CD14-positive monocyte (primary cell): ENCODE measurements around the gene TDRD6. TPM values are rescaled to one million over a fixed set of nuclear protein-coding genes. Genes with fewer than 3 reads are reported as not detected.

Experiments
- DNase-seq, 3 donors: peaks; one replicate each; pipeline ENCODE4 v3.0.0-alpha.2; 2011 to 2022
- H2AFZ ChIP-seq: 2 replicates; pipeline ENCODE4 v1.6.0; 2012; ENCODE audit warnings: mild to moderate bottlenecking, low read depth, low read length, inconsistent platforms; ENCODE audit not compliant: insufficient read depth, poor library complexity, severe bottlenecking
- H3K27ac ChIP-seq, 2 donors: 1 replicate in 1 of 2; 2 replicates in 1 of 2; pipeline ENCODE4 v1.5.1; 2012 to 2013; ENCODE audit warnings: low read length in 2 of 2, control low read depth in 1 of 2, inconsistent platforms in 1 of 2, low read depth in 1 of 2, mild to moderate bottlenecking in 1 of 2
- H3K27me3 ChIP-seq, 2 donors: one replicate each; pipeline versions ENCODE4 v1.6.0 to v1.6.1; 2011 to 2013; ENCODE audit warnings: low read length in 2 of 2; ENCODE audit not compliant: control insufficient read depth in 2 of 2, insufficient read depth in 2 of 2
- H3K36me3 ChIP-seq, 2 donors: replicated peaks in 1 of 2; 1 replicate in 1 of 2; 2 replicates in 1 of 2; pipeline versions ENCODE4 v1.5.1 to v1.6.1; 2012 to 2013; ENCODE audit warnings: low read length in 2 of 2, control low read depth in 1 of 2, inconsistent platforms in 1 of 2, mild to moderate bottlenecking in 1 of 2; ENCODE audit not compliant: insufficient read depth in 2 of 2, control insufficient read depth in 1 of 2
- H3K4me1 ChIP-seq, 2 donors: 1 replicate in 1 of 2; 2 replicates in 1 of 2; pipeline versions ENCODE4 v1.5.1 to v1.6.1; 2012 to 2013; ENCODE audit warnings: low read length in 2 of 2, control low read depth in 1 of 2, inconsistent platforms in 1 of 2, mild to moderate bottlenecking in 1 of 2, moderate library complexity in 1 of 2; ENCODE audit not compliant: insufficient read depth in 2 of 2, control insufficient read depth in 1 of 2
- H3K4me2 ChIP-seq: replicated peaks from 2 replicates; pipeline ENCODE3; 2012; ENCODE audit warnings: low read length, moderate library complexity, mild to moderate bottlenecking; ENCODE audit not compliant: poor library complexity, severe bottlenecking; ENCODE audit errors: extremely low read depth
- H3K4me3 ChIP-seq, 3 experiments: fragments of 200-600 bp in 1 of 3; sonication (generic) in 1 of 3; replicated peaks in 1 of 3; 1 replicate in 2 of 3; 2 replicates in 1 of 3; pipeline ENCODE4 v1.5.1; 2011 to 2013; ENCODE audit warnings: low read length in 3 of 3, mild to moderate bottlenecking in 3 of 3, control low read depth in 2 of 3, low read depth in 2 of 3, inconsistent platforms in 1 of 3, moderate library complexity in 1 of 3
- H3K79me2 ChIP-seq: 2 replicates; pipeline ENCODE4 v1.6.0; 2012; ENCODE audit warnings: mild to moderate bottlenecking, control low read depth, inconsistent platforms, low read length, moderate library complexity; ENCODE audit not compliant: insufficient read depth
- H3K9ac ChIP-seq: 2 replicates; pipeline ENCODE4 v1.6.0; 2017; ENCODE audit warnings: low read length, mild to moderate bottlenecking; ENCODE audit not compliant: insufficient read depth, poor library complexity, severe bottlenecking
- H3K9me3 ChIP-seq, 2 donors: replicated peaks in 1 of 2; 1 replicate in 1 of 2; 2 replicates in 1 of 2; pipeline versions ENCODE4 v1.5.1 to v1.6.1; 2012 to 2013; ENCODE audit warnings: low read length in 2 of 2, control low read depth in 1 of 2; ENCODE audit not compliant: control insufficient read depth in 1 of 2, insufficient read depth in 1 of 2
- H4K20me1 ChIP-seq: 2 replicates; pipeline ENCODE4 v1.6.0; 2012; ENCODE audit warnings: mild to moderate bottlenecking, low read length, control low read depth, moderate library complexity; ENCODE audit not compliant: insufficient read depth
- H3K27ac Mint-ChIP-seq, 7 donors: one replicate each; pipeline ENCODE4 v1.8.0; 2020; ENCODE audit warnings: mild to moderate bottlenecking in 7 of 7, mixed read lengths in 7 of 7, moderate library complexity in 6 of 7, inconsistent platforms in 2 of 7
- H3K27me3 Mint-ChIP-seq, 3 donors: one replicate each; pipeline ENCODE4 v1.8.0; 2021 to 2022; ENCODE audit warnings: low read depth in 3 of 3, mild to moderate bottlenecking in 3 of 3, mixed read lengths in 3 of 3, moderate library complexity in 3 of 3, inconsistent platforms in 1 of 3
- H3K36me3 Mint-ChIP-seq, 2 donors: one replicate each; pipeline ENCODE4 v1.8.0; 2020; ENCODE audit warnings: mixed read lengths in 2 of 2, inconsistent platforms in 1 of 2, mild to moderate bottlenecking in 1 of 2
- H3K4me1 Mint-ChIP-seq: one replicate; pipeline ENCODE4 v1.8.0; 2020; ENCODE audit warnings: mild to moderate bottlenecking, mixed read lengths
- H3K4me3 Mint-ChIP-seq, 2 donors: one replicate each; pipeline ENCODE4 v1.8.0; 2020; ENCODE audit warnings: mild to moderate bottlenecking in 2 of 2, mixed read lengths in 2 of 2, moderate library complexity in 1 of 2
- H3K9me3 Mint-ChIP-seq, 7 donors: one replicate each; pipeline ENCODE4 v1.8.0; 2020 to 2022; ENCODE audit warnings: mixed read lengths in 7 of 7, mild to moderate bottlenecking in 6 of 7, moderate library complexity in 6 of 7, inconsistent platforms in 2 of 7
- WGBS: methylation state at CpG from one replicate; pipeline ENCODE4 v1.1.5; 2013; ENCODE audit warnings: missing lambda C conversion rate; ENCODE audit not compliant: insufficient coverage; 5-methylcytosine and 5-hydroxymethylcytosine counted together
- intact Hi-C, 2 donors: fragments of 100-400 bp; cut with micrococcal nuclease; formaldehyde crosslinking; loops; one replicate each; pipeline versions ENCODE4 v1.15.0 to v1.15.1; 2023
- polyA plus RNA-seq, 3 donors: library from polyadenylated mRNA; depleted of rRNA in 1 of 3; unstranded in 2 of 3; stranded (reverse) in 1 of 3; fragments of 300-500 nt in 2 of 3; fragments of >200 nt in 1 of 3; fragmentation: Illumina TruSeq in 2 of 3; gene quantifications; 1 replicate in 2 of 3; 2 replicates in 1 of 3; pipeline ENCODE4 v1.2.3, GENCODE V29; 2012 to 2021
- TF ChIP-seq, protein P1 (sequence below): fragments of 200-600 bp; IDR thresholded peaks from one replicate; pipeline ENCODE4 v1.8.0; 2022; ENCODE audit warnings: antibody characterized with exemption, mild to moderate bottlenecking

TDRD6 gene
- polyA plus RNA-seq, 3 donors, result 0.29 to 0.94 TPM; not detected in 1

DNA sequence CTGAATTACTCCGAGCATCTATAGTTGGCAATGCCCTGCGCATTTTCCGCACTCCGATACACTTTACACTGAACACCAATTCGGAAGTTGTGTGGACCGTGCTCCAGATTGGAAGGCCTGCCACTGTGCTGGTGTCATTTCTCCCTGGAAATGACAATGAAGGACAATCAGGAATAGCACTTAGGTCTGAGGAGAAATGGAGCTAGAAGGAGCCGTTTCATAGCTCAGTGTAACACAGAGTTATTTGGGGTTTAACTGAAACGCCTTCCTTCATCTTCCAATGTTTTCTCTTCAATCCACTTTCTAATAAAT is 48.0 kb downstream of the TDRD6 start:
- peak overlapping the region; percentile 92 for H3K4me2 ChIP-seq
- peaks cover 12 to 43% (median 33%) of the 10 kb centered on the region in 3 donors for H3K27me3 Mint-ChIP-seq

DNA sequence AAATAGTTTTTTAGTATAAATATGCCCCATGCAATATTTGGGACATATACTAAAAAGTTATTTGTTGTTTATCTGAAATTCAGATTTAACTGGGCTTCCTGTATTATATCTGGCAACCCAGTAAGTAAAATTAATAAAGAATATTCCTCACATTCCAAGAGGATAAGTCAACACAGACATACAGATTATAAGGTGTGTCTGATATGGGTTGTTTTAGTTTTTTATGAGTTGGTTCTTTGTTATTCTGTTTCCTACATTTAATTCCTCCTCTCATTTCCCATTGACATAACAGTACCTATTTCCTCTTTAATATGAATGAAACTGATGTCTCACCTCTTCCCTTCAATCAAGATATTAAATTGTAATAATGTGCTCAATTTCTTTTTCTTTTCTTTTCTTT is 49.2 kb downstream of the TDRD6 start:
- no peak overlapping the region for H2AFZ ChIP-seq
- TF ChIP-seq, protein P1, sequence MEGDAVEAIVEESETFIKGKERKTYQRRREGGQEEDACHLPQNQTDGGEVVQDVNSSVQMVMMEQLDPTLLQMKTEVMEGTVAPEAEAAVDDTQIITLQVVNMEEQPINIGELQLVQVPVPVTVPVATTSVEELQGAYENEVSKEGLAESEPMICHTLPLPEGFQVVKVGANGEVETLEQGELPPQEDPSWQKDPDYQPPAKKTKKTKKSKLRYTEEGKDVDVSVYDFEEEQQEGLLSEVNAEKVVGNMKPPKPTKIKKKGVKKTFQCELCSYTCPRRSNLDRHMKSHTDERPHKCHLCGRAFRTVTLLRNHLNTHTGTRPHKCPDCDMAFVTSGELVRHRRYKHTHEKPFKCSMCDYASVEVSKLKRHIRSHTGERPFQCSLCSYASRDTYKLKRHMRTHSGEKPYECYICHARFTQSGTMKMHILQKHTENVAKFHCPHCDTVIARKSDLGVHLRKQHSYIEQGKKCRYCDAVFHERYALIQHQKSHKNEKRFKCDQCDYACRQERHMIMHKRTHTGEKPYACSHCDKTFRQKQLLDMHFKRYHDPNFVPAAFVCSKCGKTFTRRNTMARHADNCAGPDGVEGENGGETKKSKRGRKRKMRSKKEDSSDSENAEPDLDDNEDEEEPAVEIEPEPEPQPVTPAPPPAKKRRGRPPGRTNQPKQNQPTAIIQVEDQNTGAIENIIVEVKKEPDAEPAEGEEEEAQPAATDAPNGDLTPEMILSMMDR, result no peak
- DNase-seq, result no peak
- H3K27ac ChIP-seq, result no peak overlapping the region
- H3K4me1 Mint-ChIP-seq, result peaks cover 42% of the 10 kb centered on the region
- H3K79me2 ChIP-seq, result no peaks in the 10 kb centered on the region
- H3K9me3 Mint-ChIP-seq, result peaks cover 0 to 6% (median 5%) of the 10 kb centered on the region in 7 donors
- H3K36me3 ChIP-seq, result no peaks in the 10 kb centered on the region
- H3K4me3 Mint-ChIP-seq, result peak overlapping the region in 1 of 2 donors; percentile 65
- peaks cover 12 to 43% (median 33%) of the 10 kb centered on the region in 3 donors for H3K27me3 Mint-ChIP-seq
- H4K20me1 ChIP-seq, result no peaks in the 10 kb centered on the region
- peaks cover 9 to 14% of the 10 kb centered on the region in 2 donors for H3K27me3 ChIP-seq
- intact Hi-C loops, result no loop called here
- peaks cover 24 to 28% of the 10 kb centered on the region in 2 donors for H3K36me3 Mint-ChIP-seq
- no peak overlapping the region for H3K27ac Mint-ChIP-seq
- H3K4me1 ChIP-seq, result peaks cover 28 to 43% of the 10 kb centered on the region in 2 donors
- no peak overlapping the region for H3K9ac ChIP-seq
- H3K9me3 ChIP-seq, result no peaks in the 10 kb centered on the region
- H3K4me2 ChIP-seq, result no peak overlapping the region
- no peak overlapping the region for H3K4me3 ChIP-seq

More for the DNA sequence above, 48.0 kb downstream of the TDRD6 start:
- no peaks in the 10 kb centered on the region for H3K79me2 ChIP-seq
- H3K36me3 Mint-ChIP-seq, result peaks cover 26 to 30% of the 10 kb centered on the region in 2 donors
- peak overlapping the region; percentile 28 to 88 (median 81) for H3K27ac Mint-ChIP-seq
- intact Hi-C loops, result no loop called here
- H3K9me3 ChIP-seq, result no peaks in the 10 kb centered on the region
- H3K4me1 Mint-ChIP-seq, result peaks cover 53% of the 10 kb centered on the region
- peak overlapping the region; percentile 75 to 89 (median 81) for H3K4me3 ChIP-seq
- H3K4me3 Mint-ChIP-seq, result peak overlapping the region; percentile 96
- H3K27me3 ChIP-seq, result peaks cover 9 to 14% of the 10 kb centered on the region in 2 donors
- H3K9me3 Mint-ChIP-seq, result peaks cover 0 to 6% (median 5%) of the 10 kb centered on the region in 7 donors
- H3K9ac ChIP-seq, result peak overlapping the region; percentile 78
- TF ChIP-seq, protein P1, result no peak
- no peaks in the 10 kb centered on the region for H4K20me1 ChIP-seq
- 33% methylated on average over 5 of the region's 8 CpGs for WGBS
- peaks cover 37 to 56% of the 10 kb centered on the region in 2 donors for H3K4me1 ChIP-seq
- peak overlapping the region in 1 of 2 donors; percentile 67 for H3K27ac ChIP-seq
- H3K36me3 ChIP-seq, result no peaks in the 10 kb centered on the region
- H2AFZ ChIP-seq, result peak overlapping the region; percentile 88
- DNase-seq, result no peak
